CD4-positive, alpha-beta T cell treated with Interleukin-10 for 1 hour (primary cell): ENCODE results near the gene RAB20.
"Not testable (repeated sequence)": the region's sequence is repeated elsewhere in the genome, so short reads cannot be mapped to it uniquely, and the experiment has no call there.

Experiments used
- DNase-seq: peaks from one replicate; pipeline ENCODE4 v3.0.0-alpha.2; 2020

The RAB20 gene

DNA sequence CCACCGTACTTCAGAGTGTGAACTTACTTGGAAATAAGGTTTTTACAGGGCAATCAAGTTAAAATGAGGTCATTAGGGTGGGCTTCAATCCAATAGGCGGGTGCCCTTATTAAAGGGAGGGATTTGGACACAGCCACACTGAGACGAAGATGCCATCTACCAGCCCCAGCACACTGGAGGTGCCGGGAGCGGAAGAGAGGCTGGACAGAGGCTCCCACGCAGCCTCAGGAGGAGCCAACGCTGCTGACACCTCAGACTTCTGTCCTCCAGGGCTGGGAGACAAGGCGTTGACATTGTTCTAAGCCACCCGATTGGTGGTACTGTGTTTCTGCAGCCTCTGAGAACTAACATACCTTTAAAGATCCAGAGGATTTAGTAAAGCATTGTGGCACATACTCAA lies 12.6 kb upstream of the RAB20 start:
- DNase-seq = no peak

DNA sequence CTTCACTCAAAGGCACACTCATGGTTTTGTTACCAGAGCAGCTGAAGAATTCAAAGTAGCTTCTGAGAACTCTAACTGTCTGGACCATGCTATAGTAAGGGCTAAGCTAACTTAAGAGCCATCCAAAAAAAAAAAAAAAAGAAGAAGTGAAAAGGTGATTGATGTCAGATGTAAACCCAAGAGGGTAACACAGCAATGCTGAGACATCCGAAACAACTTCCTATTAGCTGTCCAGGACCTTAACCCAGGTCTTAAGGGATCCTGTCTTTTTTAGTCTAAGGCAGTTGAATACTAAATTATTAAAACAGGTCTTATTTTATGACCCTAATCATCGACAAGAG lies 11.2 kb upstream of the RAB20 start:
- DNase-seq = no peak

DNA sequence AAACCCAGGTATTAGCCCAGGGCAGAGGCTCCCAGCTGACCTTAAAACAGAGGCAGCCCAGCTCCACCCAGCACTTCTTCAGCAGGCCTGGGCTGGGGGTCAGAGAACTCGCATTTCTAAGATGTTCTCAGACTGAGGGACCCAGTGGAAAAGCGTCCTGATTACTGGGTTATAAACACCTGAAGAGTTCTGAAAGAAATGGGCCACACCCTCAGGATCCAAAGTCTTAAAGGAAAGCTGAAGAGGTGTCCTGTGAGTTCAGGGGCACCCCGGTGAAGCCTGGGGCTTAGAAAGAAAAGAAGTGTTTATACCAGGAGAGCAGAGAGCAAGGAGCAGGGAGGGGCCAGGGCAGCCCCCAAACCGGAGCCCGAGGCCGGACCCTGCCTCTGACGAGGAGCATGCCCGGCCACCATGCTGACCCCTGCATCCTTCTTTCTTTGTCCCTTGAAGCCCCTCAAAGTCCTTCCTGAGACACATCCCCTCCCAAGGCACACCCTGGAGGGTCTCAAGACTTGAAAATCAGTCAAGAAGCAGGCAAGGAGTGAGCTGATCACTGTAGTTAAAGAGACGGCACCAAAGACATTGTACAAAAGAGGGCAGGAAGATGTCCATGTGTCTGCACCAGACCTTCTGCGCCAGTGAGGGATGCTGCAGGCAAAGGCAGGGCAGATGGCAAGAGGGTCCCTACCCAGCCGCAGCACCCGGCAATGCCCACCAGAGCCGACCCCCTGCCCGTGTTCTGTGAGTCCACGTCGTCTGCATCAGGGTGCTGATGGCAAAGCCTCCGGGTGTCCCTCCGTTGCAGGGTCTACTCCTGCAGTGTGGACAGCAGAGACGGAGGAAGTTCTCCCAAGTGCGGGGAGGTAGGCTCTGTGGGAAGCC lies 10.6 kb upstream of the RAB20 start:
- no peak for DNase-seq

DNA sequence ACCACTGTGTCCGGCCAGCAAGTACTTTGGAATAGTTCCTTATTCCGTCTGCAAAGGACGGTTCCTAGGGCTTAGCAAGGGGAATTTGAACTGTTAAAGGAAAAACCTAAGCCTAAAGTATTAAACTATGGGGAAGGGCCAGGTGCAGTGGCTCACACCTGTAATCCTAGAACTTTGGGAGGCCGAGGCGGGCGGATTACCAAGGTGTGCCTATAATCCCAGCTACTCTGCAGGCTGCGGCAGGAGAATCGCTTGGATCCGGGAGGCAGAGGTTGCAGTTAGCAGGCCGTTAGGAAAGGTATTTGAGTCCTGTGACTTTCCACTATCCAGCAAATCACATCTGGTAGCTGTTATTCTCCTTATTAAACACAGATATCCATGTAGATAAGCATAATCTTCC lies 9.4 kb upstream of the RAB20 start:
- DNase-seq = no peak

DNA sequence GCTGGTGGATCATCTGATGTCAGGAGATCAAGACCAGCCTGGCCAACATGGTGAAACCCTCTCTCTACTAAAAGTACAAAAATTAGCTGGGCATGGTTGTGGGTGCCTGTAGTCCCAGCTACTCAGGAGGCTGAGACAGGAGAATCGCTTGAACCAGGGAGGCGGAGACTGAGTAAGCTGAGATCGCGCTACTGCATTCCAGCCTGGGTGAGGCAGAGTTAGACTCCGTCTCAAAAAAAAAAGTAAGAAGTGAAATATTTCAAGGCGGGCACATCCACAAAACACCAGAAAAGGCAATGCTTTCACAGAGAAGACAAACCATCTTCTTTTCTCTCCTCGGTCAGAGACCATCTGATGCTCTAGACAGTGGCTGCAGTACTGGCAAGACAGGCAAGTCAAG lies 8.4 kb upstream of the RAB20 start:
- not testable (repeated sequence) for DNase-seq

DNA sequence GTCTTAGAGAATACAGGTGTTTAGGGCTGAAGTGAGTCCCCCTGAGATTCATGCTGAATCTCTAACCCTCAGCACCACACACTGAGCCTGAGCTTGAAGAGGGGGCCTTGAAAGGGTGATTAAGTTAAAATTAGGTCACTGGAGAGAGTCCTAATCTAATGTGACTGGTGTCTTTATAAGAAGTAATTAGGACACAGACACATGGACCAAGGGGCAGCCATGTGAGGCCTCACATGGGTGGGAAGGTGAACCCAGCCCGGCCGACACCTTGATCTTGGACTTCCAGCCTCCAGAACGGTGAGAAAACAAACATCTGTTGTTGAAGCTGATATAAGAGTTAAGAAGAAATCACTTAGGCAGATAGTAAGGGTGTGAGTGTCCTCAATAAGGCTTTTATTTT lies 7.1 kb upstream of the RAB20 start:
- no peak for DNase-seq

DNA sequence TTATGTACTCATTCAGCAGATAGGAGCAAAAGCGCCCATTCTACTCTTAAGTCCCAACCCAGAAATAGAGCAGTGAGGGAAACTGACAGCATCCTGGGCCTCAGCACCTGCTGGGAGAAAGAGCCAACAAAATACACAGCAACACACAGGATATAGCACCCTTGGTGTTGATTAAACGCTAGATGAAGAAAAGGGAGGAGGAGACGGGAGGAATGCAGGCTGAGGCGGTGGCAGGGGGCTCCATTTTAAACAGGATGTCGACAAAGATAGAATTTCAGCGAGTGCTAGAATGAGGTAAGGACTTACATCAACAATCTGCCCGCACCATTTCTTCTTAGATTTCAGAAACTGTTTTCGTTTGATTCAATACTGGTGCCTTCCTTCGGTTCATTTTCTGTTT lies 4.6 kb upstream of the RAB20 start:
- DNase-seq = no peak

DNA sequence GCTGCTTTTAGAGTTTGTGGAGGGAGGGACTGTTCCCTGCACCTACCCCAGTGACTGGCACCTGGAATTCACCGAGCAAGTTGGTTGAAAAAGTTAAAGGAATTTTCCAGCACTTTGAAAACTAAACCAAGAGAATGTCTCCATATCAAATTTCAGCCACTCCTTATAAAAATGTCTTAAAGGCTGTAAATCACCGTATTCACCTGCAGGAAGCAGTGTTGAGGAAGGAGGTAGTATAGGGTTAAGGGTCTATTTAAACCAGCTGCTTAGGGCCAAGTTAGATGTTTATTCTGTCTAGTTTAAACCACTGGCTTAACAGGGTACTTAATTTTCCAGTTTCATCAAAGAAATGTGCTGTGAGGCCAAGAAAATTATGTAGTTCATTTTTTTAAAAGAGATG lies 3.8 kb upstream of the RAB20 start:
- DNase-seq = no peak

DNA sequence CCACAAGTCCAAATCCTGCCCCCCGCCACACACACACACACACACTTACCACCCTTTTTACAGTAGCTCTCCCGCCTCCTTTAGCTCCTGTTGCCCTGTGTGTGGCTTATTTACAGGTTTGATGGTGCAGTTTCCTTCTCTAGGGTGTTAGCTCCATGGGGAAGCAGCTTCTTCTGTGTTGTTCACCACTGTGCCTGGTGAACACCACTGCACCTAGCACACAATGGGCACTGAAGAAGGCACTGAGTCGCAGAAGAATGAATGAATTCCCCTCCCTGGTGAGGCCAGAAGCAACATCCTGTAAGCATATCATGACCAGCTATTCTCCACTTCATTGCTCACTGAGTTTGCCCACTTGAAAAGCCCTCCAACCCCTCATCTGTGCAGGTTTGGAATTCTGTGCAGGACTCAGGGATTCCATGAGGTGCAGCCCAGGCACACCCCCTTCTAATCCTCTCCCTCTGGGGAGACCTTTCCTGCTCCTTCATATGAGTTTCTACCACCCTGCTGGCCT lies 3.0 kb upstream of the RAB20 start:
- no peak for DNase-seq

DNA sequence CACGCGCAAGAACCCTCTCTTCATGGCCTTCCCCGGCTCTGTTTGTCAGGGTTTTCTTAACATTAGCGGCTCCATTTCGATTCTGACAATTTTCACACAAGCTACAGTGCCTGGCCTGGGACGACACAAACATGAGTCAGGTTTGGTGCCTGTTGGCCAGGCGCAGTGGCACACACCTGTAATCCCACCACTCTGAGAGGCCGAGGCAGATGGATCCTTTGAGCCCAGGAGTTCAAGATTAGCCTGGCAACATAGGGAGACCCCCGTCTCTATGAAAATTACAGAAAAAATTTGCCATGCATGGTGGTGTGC lies 1.9 kb upstream of the RAB20 start:
- DNase-seq = no peak

DNA sequence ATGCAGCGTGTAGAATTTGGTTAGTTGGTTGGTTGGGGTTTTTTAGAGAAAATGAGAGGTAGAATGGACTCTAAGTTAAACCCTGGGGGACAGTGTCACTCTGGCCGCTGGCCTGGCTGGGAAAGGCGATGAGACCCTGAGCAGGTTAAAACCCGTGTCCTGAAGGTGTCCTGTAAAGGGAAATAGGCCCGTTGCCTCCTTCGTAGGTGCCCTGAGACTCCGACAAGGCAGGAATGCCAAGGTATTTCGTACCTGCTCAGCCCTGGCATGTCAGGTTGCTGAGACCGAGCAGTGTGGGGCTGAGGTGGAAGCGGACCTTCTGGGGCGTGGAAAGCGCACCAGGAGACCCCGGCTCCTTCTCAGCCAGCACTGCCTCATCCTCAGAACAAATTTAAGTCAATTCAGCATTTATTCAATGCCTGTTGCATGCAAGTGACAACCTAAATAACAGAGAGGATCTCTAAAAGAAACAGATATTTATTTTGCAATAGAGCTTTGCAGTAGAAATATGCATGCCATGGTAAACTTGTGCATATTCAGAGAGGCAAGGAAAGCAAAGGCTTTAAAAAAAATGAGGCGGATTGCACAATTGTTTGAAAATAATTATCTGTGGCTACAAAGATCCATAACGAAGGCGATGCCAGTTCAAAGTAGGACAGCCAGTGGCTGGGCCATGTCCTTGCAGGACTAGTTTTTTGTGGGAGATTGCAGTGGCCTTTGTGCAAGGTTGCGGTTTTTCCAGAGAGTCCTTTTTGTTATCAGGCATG lies 1.4 kb upstream of the RAB20 start:
- no peak for DNase-seq

DNA sequence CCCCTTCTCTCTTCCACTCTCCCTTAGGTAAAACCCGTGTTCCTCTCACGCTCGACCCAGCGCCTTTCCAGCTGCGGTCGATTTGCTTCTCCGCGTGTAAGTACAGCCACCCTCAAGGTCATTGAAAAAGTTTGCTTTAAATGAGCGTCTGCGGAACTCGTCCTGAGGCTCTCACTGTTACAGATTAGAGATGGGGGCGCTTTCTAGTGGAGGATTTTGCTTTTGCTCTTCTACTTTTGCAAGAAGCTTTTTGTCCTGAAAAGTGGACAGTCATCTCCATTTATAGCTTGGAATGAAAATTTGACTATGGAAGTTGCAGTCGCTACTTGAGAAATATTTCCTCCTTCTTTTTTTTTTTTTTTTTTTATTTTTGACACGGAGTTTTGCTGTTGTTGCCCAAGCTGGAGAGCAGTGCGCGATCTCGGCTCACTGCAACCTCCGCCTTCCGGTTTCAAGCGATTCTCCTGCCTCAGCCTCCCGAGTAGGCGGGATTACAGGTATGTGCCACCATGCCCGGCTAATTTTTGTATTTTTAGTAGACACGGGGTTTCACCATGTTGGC lies 595 bp upstream of the RAB20 start:
- no peak for DNase-seq

DNA sequence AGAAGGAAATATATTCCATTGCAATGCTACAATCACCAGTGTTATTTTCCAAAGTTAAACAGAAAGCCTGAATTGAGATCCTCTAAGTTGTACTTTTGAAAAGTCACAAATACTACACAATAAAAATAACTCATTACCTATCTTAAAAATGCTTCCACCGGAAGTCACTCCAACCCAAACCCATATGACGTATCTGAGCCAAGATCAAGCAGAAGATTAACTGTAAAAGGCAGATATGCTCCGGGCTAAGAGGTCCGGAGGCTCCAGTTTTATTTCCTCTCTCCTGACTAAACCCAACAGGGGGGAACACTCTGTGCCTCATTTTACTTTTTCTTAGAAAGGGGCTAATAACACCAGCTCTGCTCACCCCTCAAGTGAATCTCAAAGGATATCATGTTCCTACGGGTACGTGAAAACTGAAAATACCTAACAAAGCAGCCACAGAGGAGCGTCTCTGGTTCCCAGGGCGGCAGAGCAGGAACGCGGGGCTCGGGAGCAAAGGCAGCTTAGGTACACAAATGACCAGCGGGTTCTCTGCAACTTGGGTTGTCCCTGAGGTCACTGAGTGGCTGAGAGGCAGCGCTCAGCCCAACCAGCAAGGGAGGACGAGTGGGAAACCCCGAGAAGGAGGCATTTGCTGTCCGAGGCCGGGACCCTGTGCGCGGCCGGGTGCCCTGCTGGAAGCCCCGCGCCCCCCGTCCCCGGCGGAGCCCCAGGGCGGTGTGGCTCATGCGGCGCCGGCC lies 750 bp downstream of the RAB20 start:
- peak; percentile 19 for DNase-seq

DNA sequence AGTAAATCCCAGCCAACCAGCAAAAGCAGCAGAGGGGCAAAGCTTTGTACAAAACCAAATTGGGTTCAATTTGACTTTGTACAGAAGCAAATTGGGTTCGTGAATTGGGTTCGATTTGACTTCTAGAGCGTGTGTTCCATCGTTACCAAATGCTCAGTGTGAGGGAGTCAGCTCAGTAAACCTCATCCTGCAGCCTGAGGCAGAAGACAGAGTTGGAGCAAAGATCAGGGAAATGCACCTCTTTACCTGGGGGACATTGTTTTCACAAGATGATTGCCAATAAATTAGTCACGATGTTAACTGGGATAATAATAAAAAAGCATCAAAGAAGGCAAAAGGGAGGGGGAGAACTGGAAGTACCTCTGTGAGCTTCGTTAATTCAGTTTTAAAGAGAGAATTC lies 1.5 kb downstream of the RAB20 start:
- no peak for DNase-seq

DNA sequence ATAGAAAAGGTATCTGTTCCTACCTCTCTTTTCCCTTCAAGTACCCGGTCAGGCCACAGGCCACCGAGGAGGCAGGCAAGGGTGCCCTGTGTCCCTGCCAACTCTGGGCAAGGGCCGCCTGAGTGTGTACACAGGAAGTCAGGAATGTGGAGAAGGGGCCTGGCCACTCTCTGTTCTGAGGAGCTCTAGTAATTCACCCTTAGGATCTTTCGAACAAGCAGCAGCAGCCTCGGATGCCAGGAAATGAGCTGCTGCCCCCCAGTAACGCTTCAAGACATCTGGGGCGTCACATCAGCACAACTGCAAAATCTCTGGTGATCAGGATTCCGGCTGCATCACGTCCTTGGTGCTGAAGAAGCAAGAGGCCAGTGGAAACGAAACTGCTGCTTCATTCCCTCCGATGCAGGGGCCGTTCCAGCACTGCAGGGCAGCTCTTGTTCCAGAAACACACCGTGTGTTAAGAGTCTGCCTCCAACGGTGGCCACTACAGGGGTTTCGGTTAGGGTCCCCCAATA lies 2.0 kb downstream of the RAB20 start:
- DNase-seq = no peak

DNA sequence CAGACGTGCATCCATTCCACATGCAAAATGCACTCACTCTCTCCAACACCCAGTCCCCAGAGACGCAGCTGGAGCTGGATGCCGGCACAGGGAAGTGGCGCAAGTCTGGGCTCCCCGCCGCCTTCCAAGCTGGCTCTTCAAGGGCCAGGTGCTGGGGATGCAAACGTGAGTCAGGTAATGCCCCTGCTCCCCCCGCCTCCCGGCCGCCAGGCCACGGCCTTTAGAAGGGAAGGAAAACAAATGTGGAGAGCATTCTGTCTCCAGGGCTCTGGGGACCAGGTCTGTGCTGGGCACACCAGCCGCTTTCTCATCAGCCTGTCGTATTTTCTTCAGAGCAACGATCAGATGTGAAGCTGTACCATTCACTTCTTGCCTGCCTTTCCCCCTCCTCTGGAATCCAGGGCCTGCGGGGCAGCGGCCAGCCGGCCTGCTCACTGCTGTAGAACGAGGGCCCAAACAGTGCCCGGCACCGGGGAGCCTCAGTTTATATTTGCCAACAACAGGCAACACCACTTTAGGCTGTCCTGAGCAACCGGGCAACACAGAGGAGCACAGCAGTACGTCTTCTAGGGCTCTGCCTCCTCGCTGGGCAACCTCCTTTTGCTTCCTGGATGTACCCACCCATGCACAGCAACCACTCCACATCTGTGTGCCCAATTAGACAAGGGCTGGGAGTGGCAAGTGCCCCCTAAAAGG lies 3.8 kb downstream of the RAB20 start:
- DNase-seq = no peak

DNA sequence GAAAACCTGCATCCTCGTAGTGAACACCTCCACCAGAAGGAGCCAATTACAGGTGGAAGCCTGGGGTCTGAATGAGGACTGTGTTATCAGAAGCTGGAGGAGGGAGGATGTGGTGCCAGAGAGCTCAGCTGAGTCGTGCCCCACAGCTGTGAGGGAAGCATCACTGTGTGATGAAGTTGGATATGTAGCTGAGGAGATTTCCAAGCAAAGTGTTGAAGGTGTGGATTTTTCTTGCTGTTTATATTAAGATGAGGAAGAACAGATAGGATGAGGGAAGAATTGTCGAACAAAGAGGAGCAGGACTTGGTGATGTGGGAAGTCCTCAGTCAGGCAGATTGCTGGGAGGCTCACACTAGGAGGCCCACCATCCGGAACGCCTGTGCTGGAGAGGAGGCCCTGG lies 4.4 kb downstream of the RAB20 start:
- DNase-seq = no peak

DNA sequence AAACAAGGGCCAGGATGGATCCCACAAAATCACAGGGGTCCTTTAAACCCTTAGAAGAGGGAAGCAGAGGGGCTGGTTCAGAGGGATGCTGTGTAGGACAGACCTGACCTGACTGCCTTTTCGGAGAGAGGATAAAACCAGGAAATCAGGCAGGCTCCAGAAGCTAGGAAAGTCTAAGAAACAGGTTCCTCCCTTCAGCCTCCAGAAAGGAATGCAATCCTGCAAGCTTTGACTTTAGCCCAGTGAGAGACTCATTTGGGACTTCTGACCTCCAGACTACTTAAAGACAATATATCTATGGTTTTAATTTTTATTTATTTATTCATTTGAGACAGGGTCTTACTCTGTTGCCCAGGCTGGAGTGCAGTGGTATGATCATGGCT lies 5.3 kb downstream of the RAB20 start:
- no peak for DNase-seq

DNA sequence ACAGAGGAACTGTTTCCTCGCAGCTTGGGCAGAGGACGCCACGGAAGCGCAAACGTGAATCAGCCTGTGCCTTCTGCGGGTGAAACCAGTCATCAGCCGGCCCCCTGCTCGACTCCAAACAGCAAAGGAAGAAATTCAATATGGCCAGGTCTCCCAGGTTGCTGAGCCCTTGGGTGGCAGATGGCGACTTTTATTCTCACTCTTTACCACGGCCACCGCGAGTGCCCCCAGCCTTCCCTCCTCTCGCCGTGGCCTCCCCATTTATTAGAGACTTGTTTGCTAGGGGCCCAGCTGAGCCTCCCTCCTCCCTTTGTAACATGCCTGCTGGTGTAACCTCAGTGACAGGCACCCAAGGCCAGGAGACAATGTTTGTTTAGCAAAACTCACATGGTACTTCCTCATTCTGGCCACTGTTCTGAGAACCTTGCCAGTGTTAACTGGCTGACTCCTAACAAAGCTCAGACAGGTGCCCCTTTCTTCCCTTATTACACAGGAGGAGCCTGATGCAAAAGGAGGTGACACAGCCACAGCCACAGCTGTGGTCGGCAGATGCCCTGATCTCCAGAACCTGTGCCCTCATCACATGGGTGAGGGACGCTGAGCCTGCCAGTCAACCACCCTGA lies 5.8 kb downstream of the RAB20 start:
- DNase-seq = no peak

DNA sequence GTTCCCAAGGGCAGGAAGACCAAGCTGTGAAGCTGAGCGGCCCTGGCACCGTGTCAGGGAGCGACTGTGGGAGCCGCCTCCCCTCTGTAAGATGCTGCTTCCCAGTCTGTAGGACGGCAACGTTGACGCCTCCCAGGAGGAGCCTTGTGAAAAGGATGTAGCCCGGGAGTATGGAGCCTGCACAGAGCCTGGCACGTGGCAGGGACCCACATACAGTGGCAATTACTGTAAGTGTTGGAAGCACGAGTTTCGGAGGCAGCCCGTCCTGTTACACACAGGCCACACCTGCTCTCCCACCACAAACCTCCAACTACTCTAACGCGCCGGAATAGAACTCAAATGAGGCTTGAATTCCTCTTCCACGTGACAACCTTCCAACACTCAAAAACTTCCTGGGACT lies 6.6 kb downstream of the RAB20 start:
- no peak for DNase-seq

DNA sequence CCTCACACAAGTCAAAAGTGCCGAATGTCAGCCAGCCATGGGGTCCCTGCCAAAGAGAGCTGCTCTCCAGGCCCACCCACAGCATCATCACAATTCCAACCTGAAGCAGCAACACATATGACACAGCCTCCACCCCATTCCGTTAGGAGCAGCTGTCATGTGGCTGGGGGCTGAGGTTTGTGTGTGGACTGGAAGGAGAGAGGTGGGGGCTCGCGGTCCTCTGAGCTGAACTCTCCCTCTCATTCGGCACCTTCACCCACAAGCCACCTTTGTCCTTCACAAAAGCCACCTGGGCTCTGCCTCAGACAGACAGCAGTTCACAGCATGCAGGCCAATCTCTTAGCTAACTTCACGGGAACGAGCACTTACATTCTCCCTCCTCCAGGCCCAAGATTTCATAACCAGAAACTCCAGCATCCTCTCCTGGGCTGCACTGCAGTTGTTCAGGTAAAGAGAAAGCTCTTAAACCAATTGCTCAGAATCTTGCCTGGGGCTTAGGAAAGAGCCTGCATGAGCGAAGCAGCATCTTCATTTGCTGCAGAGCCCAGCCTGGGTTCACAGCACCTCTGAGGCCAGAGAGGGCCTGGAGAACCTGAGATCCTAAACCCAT lies 7.2 kb downstream of the RAB20 start:
- DNase-seq = no peak

DNA sequence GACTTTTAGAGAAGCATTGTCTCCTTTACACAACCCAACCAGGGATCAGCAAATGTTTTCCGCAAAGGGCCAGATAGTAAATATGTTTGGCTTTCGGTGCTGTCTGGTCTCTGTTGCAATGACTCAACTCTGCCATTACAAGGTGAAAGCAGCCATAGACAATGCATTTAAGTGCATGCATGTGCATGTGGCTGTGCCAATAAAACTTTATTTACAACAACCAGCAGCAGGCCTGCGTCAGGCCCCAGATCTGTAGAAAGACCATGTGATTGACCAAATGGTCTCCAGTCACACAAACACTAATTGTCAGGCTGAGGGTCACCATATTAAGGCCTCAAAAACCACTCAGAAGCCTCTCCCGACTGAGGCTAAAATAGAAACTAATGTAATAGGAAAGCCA lies 8.1 kb downstream of the RAB20 start:
- DNase-seq = no peak
